ENCODE data around the gene HGD.
"Not testable (repeated sequence)": the region's sequence is repeated elsewhere in the genome, so short reads cannot be mapped to it uniquely, and the experiment has no call there.

Gene HGD

GRCh38 chr3:120680193-120680894 lies 1.7 kb downstream of the HGD start:
- no peak for DNase-seq (ENCODE audit: low read depth)

GRCh38 chr3:120678984-120679383 lies 3.1 kb downstream of the HGD start:
- no peak for DNase-seq (ENCODE audit: low read depth)

GRCh38 chr3:120678331-120678947 lies 3.6 kb downstream of the HGD start:
- no peak for DNase-seq (ENCODE audit: low read depth)

GRCh38 chr3:120677193-120677592 lies 4.8 kb downstream of the HGD start:
- DNase-seq (ENCODE audit: low read depth), result not testable (repeated sequence)

GRCh38 chr3:120673116-120673515 lies 8.9 kb downstream of the HGD start:
- no peak for DNase-seq (ENCODE audit: low read depth)

GRCh38 chr3:120670576-120670975 lies 11.5 kb downstream of the HGD start:
- no peak for DNase-seq (ENCODE audit: low read depth)

- DNase-seq (ENCODE audit: low read depth), result no peak
Measured at GRCh38 chr3:120664926-120665325, 17.1 kb downstream of the HGD start.

- no peak for DNase-seq (ENCODE audit: low read depth)
Measured at GRCh38 chr3:120661945-120662344, 20.1 kb downstream of the HGD start.

GRCh38 chr3:120661106-120661905 lies 20.7 kb downstream of the HGD start:
- DNase-seq (ENCODE audit: low read depth), result no peak

GRCh38 chr3:120659834-120660233 lies 22.2 kb downstream of the HGD start:
- no peak for DNase-seq (ENCODE audit: low read depth)

GRCh38 chr3:120659285-120659684 lies 22.8 kb downstream of the HGD start:
- no peak for DNase-seq (ENCODE audit: low read depth)

GRCh38 chr3:120652896-120653545 lies 29.0 kb downstream of the HGD start:
- DNase-seq (ENCODE audit: low read depth), result no peak

GRCh38 chr3:120652281-120652680 lies 29.8 kb downstream of the HGD start:
- DNase-seq (ENCODE audit: low read depth), result no peak

- DNase-seq (ENCODE audit: low read depth), result no peak
Measured at GRCh38 chr3:120650311-120650710, 31.7 kb downstream of the HGD start.

- no peak for DNase-seq (ENCODE audit: low read depth)
Measured at GRCh38 chr3:120649830-120650233, 32.2 kb downstream of the HGD start.

GRCh38 chr3:120648290-120648689 lies 33.7 kb downstream of the HGD start:
- DNase-seq (ENCODE audit: low read depth), result no peak

- no peak for DNase-seq (ENCODE audit: low read depth)
Measured at GRCh38 chr3:120646771-120647432, 35.1 kb downstream of the HGD start.

GRCh38 chr3:120645083-120645845 lies 36.8 kb downstream of the HGD start:
- no peak for DNase-seq (ENCODE audit: low read depth)

GRCh38 chr3:120642368-120642948 lies 39.6 kb downstream of the HGD start:
- DNase-seq (ENCODE audit: low read depth), result no peak

- DNase-seq (ENCODE audit: low read depth), result no peak
Measured at GRCh38 chr3:120641696-120642246, 40.3 kb downstream of the HGD start.

- DNase-seq (ENCODE audit: low read depth), result no peak
Measured at GRCh38 chr3:120640231-120640630, 41.8 kb downstream of the HGD start.
